Measurements from ENCODE around the gene LRG1. TPM values are rescaled to one million over a fixed set of nuclear protein-coding genes. Genes with fewer than 3 reads are reported as not detected.

Gene LRG1
- total and polyA plus RNA-seq, 4 donors, result 57.8 to 1,122 (median 661) TPM

DNA sequence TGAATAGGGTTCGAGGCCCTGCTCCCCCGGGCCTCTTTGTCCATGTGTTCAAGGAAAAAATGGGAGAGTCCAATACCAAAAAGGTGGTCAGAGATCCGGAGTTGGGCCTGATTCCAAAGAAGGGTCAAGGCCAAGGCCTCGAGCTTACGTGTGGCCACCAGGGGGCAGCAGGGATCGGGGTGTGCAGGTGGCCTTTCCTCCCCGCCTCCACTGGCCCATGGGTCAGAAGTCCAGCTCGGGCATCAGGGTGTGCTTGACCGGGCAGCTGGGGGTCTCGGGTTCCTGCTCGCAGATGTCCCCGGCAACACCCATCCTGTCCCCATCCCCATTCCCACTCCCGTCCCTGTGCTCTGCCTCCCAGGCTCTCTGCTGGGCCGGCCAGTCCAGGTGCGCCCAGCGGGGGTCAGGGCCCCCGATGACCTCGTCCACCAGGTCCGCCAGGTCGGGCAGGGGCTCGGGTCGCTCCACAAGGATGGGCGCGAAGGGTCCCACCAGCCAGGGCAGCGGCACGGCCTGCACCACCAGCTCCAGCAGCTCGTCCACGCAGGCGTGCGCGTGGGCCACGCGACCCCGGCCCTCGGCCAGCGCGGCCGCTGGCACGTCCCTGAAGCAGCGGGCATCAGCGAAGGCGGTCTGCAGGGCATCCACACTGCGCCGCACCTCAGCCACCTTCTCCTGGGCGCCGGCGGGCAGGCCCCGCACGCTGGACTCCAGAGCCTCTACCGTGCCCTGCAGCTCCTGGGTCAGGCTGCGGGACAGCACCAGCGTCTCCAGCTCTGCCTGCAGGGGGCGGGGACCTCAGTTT lies 16.3 kb downstream of the LRG1 start:
- peak; percentile 77 for DNase-seq (ENCODE audit: low spot score)

More for the DNA sequence above, 16.3 kb downstream of the LRG1 start:
- Histone ChIP-seq H3K4me1 (ENCODE audit: control insufficient read depth in 4 of 4, insufficient read depth in 4 of 4, low read length in 3 of 4) (peaks cover 15 to 50% (median 47%) of the 10 kb centered on the region in 4 donors), H3K9ac (ENCODE audit: low read depth in 1 of 2, low read length in 2 of 2) (no peak overlapping the region), H3K36me3 (ENCODE audit: control insufficient read depth in 4 of 4, insufficient read depth in 3 of 4, low read depth in 1 of 4, low read length in 3 of 4) (peaks cover 0 to 16% (median 8%) of the 10 kb centered on the region in 4 donors), H3K27ac (ENCODE audit: low read depth in 1 of 2, low read length in 2 of 2) (no peak overlapping the region), H3K9me3 (ENCODE audit: control insufficient read depth in 4 of 4, low read length in 3 of 4) (no peaks in the 10 kb centered on the region), H3K27me3 (ENCODE audit: control insufficient read depth in 4 of 4, insufficient read depth in 4 of 4, low read length in 3 of 4) (no peaks in the 10 kb centered on the region), H3K4me3 (ENCODE audit: low read depth in 1 of 3, low read length in 3 of 3) (no peak overlapping the region)
- 73% methylated on average over 53 of the region's 53 CpGs for WGBS
- TF ChIP-seq TAF1 (conservative IDR thresholded peaks at IDR 0.05), result no peak
- TF ChIP-seq, protein P1, sequence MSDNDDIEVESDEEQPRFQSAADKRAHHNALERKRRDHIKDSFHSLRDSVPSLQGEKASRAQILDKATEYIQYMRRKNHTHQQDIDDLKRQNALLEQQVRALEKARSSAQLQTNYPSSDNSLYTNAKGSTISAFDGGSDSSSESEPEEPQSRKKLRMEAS (IDR thresholded peaks at IDR 0.05), result no peak
- TF ChIP-seq GABPA (IDR thresholded peaks at IDR 0.05 in 1 of 2, conservative IDR thresholded peaks at IDR 0.05 in 1 of 2), result no peak
- TF ChIP-seq SP1 (IDR thresholded peaks at IDR 0.05), result peak; percentile 52
- no peak for TF ChIP-seq FOXA1 (IDR thresholded peaks at IDR 0.05)
- TF ChIP-seq HNF4G (IDR thresholded peaks at IDR 0.05), result peak; percentile 69
- TF ChIP-seq CTCF (IDR thresholded peaks at IDR 0.05; ENCODE audit: low read depth, low read length, missing input control), result peak; percentile 64
- TF ChIP-seq YY1 (IDR thresholded peaks at IDR 0.05), result no peak
- peak; percentile 97 for TF ChIP-seq NR2F2 (IDR thresholded peaks at IDR 0.05)
- TF ChIP-seq RAD21 (IDR thresholded peaks at IDR 0.05), result peak; percentile 69 to 78
- peak; percentile 61 to 85 for TF ChIP-seq RXRA (IDR thresholded peaks at IDR 0.05)
- TF ChIP-seq, protein P2, sequence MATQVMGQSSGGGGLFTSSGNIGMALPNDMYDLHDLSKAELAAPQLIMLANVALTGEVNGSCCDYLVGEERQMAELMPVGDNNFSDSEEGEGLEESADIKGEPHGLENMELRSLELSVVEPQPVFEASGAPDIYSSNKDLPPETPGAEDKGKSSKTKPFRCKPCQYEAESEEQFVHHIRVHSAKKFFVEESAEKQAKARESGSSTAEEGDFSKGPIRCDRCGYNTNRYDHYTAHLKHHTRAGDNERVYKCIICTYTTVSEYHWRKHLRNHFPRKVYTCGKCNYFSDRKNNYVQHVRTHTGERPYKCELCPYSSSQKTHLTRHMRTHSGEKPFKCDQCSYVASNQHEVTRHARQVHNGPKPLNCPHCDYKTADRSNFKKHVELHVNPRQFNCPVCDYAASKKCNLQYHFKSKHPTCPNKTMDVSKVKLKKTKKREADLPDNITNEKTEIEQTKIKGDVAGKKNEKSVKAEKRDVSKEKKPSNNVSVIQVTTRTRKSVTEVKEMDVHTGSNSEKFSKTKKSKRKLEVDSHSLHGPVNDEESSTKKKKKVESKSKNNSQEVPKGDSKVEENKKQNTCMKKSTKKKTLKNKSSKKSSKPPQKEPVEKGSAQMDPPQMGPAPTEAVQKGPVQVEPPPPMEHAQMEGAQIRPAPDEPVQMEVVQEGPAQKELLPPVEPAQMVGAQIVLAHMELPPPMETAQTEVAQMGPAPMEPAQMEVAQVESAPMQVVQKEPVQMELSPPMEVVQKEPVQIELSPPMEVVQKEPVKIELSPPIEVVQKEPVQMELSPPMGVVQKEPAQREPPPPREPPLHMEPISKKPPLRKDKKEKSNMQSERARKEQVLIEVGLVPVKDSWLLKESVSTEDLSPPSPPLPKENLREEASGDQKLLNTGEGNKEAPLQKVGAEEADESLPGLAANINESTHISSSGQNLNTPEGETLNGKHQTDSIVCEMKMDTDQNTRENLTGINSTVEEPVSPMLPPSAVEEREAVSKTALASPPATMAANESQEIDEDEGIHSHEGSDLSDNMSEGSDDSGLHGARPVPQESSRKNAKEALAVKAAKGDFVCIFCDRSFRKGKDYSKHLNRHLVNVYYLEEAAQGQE (IDR thresholded peaks at IDR 0.05), result no peak
- no peak for TF ChIP-seq EGR1 (IDR thresholded peaks at IDR 0.05; ENCODE audit: low read depth in 2 of 2)
- no peak for TF ChIP-seq JUND (IDR thresholded peaks at IDR 0.05)
- TF ChIP-seq ATF3 (IDR thresholded peaks at IDR 0.05), result no peak
- peak; percentile 83 to 94 for TF ChIP-seq HNF4A (conservative IDR thresholded peaks at IDR 0.05)
- TF ChIP-seq FOXA2 (IDR thresholded peaks at IDR 0.05), result no peak
- TF ChIP-seq, protein P3, sequence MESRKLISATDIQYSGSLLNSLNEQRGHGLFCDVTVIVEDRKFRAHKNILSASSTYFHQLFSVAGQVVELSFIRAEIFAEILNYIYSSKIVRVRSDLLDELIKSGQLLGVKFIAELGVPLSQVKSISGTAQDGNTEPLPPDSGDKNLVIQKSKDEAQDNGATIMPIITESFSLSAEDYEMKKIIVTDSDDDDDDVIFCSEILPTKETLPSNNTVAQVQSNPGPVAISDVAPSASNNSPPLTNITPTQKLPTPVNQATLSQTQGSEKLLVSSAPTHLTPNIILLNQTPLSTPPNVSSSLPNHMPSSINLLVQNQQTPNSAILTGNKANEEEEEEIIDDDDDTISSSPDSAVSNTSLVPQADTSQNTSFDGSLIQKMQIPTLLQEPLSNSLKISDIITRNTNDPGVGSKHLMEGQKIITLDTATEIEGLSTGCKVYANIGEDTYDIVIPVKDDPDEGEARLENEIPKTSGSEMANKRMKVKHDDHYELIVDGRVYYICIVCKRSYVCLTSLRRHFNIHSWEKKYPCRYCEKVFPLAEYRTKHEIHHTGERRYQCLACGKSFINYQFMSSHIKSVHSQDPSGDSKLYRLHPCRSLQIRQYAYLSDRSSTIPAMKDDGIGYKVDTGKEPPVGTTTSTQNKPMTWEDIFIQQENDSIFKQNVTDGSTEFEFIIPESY (IDR thresholded peaks at IDR 0.05), result no peak
